ENCODE measurements around the gene EID1. TPM values are rescaled to one million over a fixed set of nuclear protein-coding genes. Genes with fewer than 3 reads are reported as not detected.

EID1 gene
- total RNA-seq, 1 experiment from 2014 or later, result 128 TPM

- Histone ChIP-seq H3K27me3 (replicated peaks; ENCODE audit: insufficient read depth, low read depth, low read length, poor library complexity) (no peaks in the 10 kb centered on the region), H3K9me3 (ENCODE audit: low read depth, low read length, poor library complexity, severe bottlenecking) (no peaks in the 10 kb centered on the region), H3K4me3 (ENCODE audit: low read depth, low read length, poor library complexity, severe bottlenecking) (no peak overlapping the region), H3K4me1 (ENCODE audit: insufficient read depth, low read length, poor library complexity, severe bottlenecking) (peaks cover 23% of the 10 kb centered on the region), H3K27ac (ENCODE audit: low read depth, low read length, poor library complexity, severe bottlenecking) (no peak overlapping the region), H3K36me3 (ENCODE audit: insufficient read depth, low read length, poor library complexity, severe bottlenecking) (no peaks in the 10 kb centered on the region)
- no peak for DNase-seq (ENCODE audit: low spot score)
- no peak for TF ChIP-seq CTCF (conservative IDR thresholded peaks at IDR 0.05; ENCODE audit: low read depth, low read length)
- TF ChIP-seq EZH2 (IDR thresholded peaks at IDR 0.05; ENCODE audit: borderline replicate concordance, low read depth, low read length, poor library complexity, severe bottlenecking), result no peak
- ChIA-PET POLR2A (ENCODE audit: low non-redundant PET) (no interaction called here), CTCF (no interaction called here)
- intact Hi-C loops (cut with micrococcal nuclease; ENCODE audit: unreplicated experiment), result no loop called here
- BruUV-seq (replicated peaks), result no TSS peak
These were observed 38.8 kb downstream of the EID1 start for GRCh38 chr15:48916721-48917120.

GRCh38 chr15:48922046-48922445, 44.1 kb downstream of the EID1 start:
- H3K27ac ChIP-seq (ENCODE audit: low read depth, low read length, poor library complexity, severe bottlenecking), result no peak overlapping the region
- no peaks in the 10 kb centered on the region for H3K9me3 ChIP-seq (ENCODE audit: low read depth, low read length, poor library complexity, severe bottlenecking)
- intact Hi-C loops (cut with micrococcal nuclease; ENCODE audit: unreplicated experiment), result no loop called here
- H3K36me3 ChIP-seq (ENCODE audit: insufficient read depth, low read length, poor library complexity, severe bottlenecking), result no peaks in the 10 kb centered on the region
- ChIA-PET CTCF (no interaction called here), POLR2A (ENCODE audit: low non-redundant PET) (no interaction called here)
- no TSS peak for BruUV-seq (replicated peaks)
- TF ChIP-seq EZH2 (IDR thresholded peaks at IDR 0.05; ENCODE audit: borderline replicate concordance, low read depth, low read length, poor library complexity, severe bottlenecking), result no peak
- no peak for TF ChIP-seq CTCF (conservative IDR thresholded peaks at IDR 0.05; ENCODE audit: low read depth, low read length)
- peak; percentile 21 for DNase-seq (ENCODE audit: low spot score)
- no peak overlapping the region for H3K4me3 ChIP-seq (ENCODE audit: low read depth, low read length, poor library complexity, severe bottlenecking)
- peaks cover 6% of the 10 kb centered on the region for H3K4me1 ChIP-seq (ENCODE audit: insufficient read depth, low read length, poor library complexity, severe bottlenecking)
- no peaks in the 10 kb centered on the region for H3K27me3 ChIP-seq (replicated peaks; ENCODE audit: insufficient read depth, low read depth, low read length, poor library complexity)

GRCh38 chr15:48924528-48925393, 46.8 kb downstream of the EID1 start:
- CTCF ChIA-PET, result no interaction called here
- Histone ChIP-seq H3K4me3 (ENCODE audit: low read depth, low read length, poor library complexity, severe bottlenecking) (no peak overlapping the region), H3K9me3 (ENCODE audit: low read depth, low read length, poor library complexity, severe bottlenecking) (no peaks in the 10 kb centered on the region), H3K4me1 (ENCODE audit: insufficient read depth, low read length, poor library complexity, severe bottlenecking) (peaks cover 6% of the 10 kb centered on the region), H3K36me3 (ENCODE audit: insufficient read depth, low read length, poor library complexity, severe bottlenecking) (no peaks in the 10 kb centered on the region), H3K27me3 (replicated peaks; ENCODE audit: insufficient read depth, low read depth, low read length, poor library complexity) (no peaks in the 10 kb centered on the region), H3K27ac (ENCODE audit: low read depth, low read length, poor library complexity, severe bottlenecking) (no peak overlapping the region)
- TF ChIP-seq CTCF (conservative IDR thresholded peaks at IDR 0.05; ENCODE audit: low read depth, low read length) (no peak), EZH2 (IDR thresholded peaks at IDR 0.05; ENCODE audit: borderline replicate concordance, low read depth, low read length, poor library complexity, severe bottlenecking) (no peak)
- no TSS peak for BruUV-seq (replicated peaks)
- POLR2A ChIA-PET (ENCODE audit: low non-redundant PET), result no interaction called here
- no peak for DNase-seq (ENCODE audit: low spot score)
- intact Hi-C loops (cut with micrococcal nuclease; ENCODE audit: unreplicated experiment), result no loop called here

Data from A673 (cell line).